WI38 (cell line): ENCODE data around the gene RIMS3.
A peak's percentile ranks its signal among the peaks of the same experiment; 100 is the strongest.
"Not testable (repeated sequence)": the region's sequence is repeated elsewhere in the genome, so short reads cannot be mapped to it uniquely, and the experiment has no call there.

ENCODE experiments used
- H3K4me3 ChIP-seq: 2 replicates; pipeline ENCODE4 v1.5.1; 2011; ENCODE audit warnings: low read depth, mild to moderate bottlenecking, control low read depth, low read length
- CTCF ChIP-seq: IDR thresholded peaks from 2 replicates; pipeline ENCODE4 v1.5.1; 2012; ENCODE audit warnings: low read depth, mild to moderate bottlenecking, control low read depth, low read length

Gene RIMS3

GRCh38 chr1:40634901-40635655 lies 30.4 kb downstream of the RIMS3 start:
- no peak for TF ChIP-seq CTCF
- H3K4me3 ChIP-seq, result no peak overlapping the region

DNA sequence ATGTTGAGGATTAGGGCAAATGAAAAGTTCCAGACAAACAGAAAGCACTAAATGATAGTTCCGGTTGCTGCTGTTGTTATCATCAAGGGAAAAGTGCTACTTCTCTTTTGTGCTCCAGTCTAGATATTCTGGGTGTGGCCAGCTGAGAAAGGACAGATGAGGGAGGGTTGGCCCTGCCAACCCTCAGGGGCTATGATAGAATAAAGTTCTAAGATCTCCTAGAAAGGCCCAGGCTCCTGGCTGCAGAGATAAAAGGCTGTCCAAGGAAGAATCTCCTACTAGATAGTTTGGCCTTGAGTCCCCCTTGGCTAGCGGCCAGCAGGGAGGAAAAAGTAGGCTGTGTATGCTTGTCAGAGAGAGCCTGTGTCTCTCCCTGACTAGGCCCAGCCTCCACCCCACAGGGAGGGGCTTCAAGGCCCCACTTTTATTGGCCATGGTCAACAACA lies 31.5 kb downstream of the RIMS3 start:
- no peak for TF ChIP-seq CTCF

GRCh38 chr1:40633523-40633922 lies 32.0 kb downstream of the RIMS3 start:
- no peak for TF ChIP-seq CTCF
- H3K4me3 ChIP-seq, result no peak overlapping the region

More for the DNA sequence above, 31.5 kb downstream of the RIMS3 start:
- no peak overlapping the region for H3K4me3 ChIP-seq

DNA sequence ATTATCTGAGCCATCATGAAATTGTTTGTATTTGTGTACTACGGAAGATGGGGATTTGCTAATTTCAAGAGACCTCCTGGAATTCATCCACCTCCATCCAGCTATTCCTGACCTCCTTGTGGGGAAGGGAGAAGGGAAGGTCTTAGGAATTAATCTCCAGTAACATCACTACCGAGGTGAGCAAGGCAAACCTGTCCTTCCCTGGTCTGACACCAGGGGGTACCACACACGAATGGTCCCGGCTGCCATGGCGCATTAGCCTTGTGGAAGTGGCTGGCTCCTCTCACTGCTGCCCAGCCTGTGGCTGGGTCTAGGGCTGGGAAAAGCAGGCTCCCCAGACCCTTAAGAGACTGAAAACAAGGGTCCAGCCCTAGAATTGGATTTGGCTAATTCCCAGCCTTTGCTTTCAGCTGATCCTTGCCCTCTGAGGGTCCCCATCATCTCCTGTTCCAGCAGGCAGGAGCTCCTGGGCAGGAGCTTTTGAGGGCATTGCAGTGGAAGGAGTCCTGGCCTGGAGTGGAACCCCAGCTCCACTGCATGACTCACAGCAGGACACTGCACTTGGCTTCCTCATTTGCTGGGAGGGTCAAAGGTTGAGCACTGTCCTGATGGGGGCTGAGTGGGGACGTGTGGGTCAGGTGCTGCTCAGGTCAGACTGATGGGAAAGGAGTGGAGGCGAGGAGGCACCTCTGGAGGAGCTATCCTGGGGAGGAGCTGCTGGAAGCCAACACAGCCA lies 34.8 kb downstream of the RIMS3 start:
- no peak overlapping the region for H3K4me3 ChIP-seq
- TF ChIP-seq CTCF, result peak; percentile 50

DNA sequence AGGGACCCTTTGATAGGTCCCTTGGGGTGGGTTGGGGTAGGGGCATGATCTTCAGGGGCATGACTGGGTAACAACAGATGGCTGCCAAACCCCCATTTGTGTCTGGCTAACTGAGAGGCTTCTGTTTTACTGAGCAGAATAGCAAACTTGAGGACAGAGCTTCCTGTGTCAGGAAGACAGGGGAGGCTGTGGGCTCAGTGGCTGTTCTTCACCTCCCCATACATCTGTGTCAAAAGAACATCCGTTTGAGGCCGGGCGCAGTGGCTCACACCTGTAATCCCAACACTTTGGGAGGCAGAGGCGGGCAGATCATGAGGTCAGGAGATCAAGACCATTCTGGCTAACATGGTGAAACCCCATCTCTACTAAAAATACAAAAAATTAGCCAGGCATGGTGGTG lies 35.9 kb downstream of the RIMS3 start:
- H3K4me3 ChIP-seq, result not testable (repeated sequence)

- no peak overlapping the region for H3K4me3 ChIP-seq
- no peak for TF ChIP-seq CTCF
Observed at GRCh38 chr1:40628903-40629292, 36.6 kb downstream of the RIMS3 start.

- H3K4me3 ChIP-seq, result no peak overlapping the region
- TF ChIP-seq CTCF, result no peak
Observed at GRCh38 chr1:40627987-40628902, 37.2 kb downstream of the RIMS3 start.
